ENCODE data around the gene PARP3.

- TF ChIP-seq POLR2AphosphoS5 (IDR thresholded peaks at IDR 0.05; ENCODE audit: borderline replicate concordance, low read depth, low read length) = no peak
- TF ChIP-seq EZH2 (IDR thresholded peaks at IDR 0.05) = no peak
These were observed 1.3 kb upstream of the PARP3 start for GRCh38 chr3:51940648-51941462.

All from SK-N-MC (cell line).